Measurements from ENCODE around the gene PPP3CB. TPM values are rescaled to one million over a fixed set of nuclear protein-coding genes. Genes with fewer than 3 reads are reported as not detected.

Gene PPP3CB
- total RNA-seq, 6 donors from 2014 or later = 24.3 to 42.4 (median 32.9) TPM

GRCh38 chr10:73424478-73424877 is 71.3 kb downstream of the PPP3CB start:
- Histone ChIP-seq H3K36me3 (peaks cover 4 to 61% (median 38%) of the 10 kb centered on the region in 4 donors), H3K4me1 (no peaks in the 10 kb centered on the region), H3K4me3 (no peak overlapping the region), H3K9me3 (no peaks in the 10 kb centered on the region), H3K27ac (no peak overlapping the region), H3K27me3 (no peaks in the 10 kb centered on the region)
- DNase-seq (no peak), ATAC-seq (ENCODE audit: low FRiP score in 2 of 2) (no peak)
- TF ChIP-seq POLR2A (IDR thresholded peaks at IDR 0.05) (no peak), CTCF (IDR thresholded peaks at IDR 0.05) (no peak), EP300 (IDR thresholded peaks at IDR 0.05) (no peak), POLR2AphosphoS5 (IDR thresholded peaks at IDR 0.05) (no peak)
- WGBS, 2 donors = 91 to 97% methylated on average over 3 of the region's 3 CpGs

- H3K27ac ChIP-seq = no peak overlapping the region
- TF ChIP-seq POLR2AphosphoS5 (IDR thresholded peaks at IDR 0.05) (no peak), POLR2A (IDR thresholded peaks at IDR 0.05) (no peak), CTCF (IDR thresholded peaks at IDR 0.05) (no peak), EP300 (IDR thresholded peaks at IDR 0.05) (no peak)
- no peaks in the 10 kb centered on the region for H3K27me3 ChIP-seq
- DNase-seq = no peak
- ATAC-seq (ENCODE audit: low FRiP score in 2 of 2) = no peak
- no peaks in the 10 kb centered on the region for H3K4me1 ChIP-seq
- peaks cover 4 to 60% (median 38%) of the 10 kb centered on the region in 4 donors for H3K36me3 ChIP-seq
- H3K9me3 ChIP-seq = no peaks in the 10 kb centered on the region
- no peak overlapping the region for H3K4me3 ChIP-seq
Observed at GRCh38 chr10:73423309-73423708, 72.5 kb downstream of the PPP3CB start.

- no peak for ATAC-seq (ENCODE audit: low FRiP score in 2 of 2)
- WGBS, 2 donors = 95% methylated on average over 3 of the region's 3 CpGs
- no peak for DNase-seq
Observed at GRCh38 chr10:73416571-73416970, 79.3 kb downstream of the PPP3CB start.

GRCh38 chr10:73414230-73414945 is 81.4 kb downstream of the PPP3CB start:
- TF ChIP-seq POLR2A (IDR thresholded peaks at IDR 0.05) = no peak
- TF ChIP-seq EP300 (IDR thresholded peaks at IDR 0.05) = no peak
- peak in 3 of 6 experiments; percentile 3 to 19 (median 8) for TF ChIP-seq CTCF (IDR thresholded peaks at IDR 0.05)
- no peak for TF ChIP-seq POLR2AphosphoS5 (IDR thresholded peaks at IDR 0.05)
- Histone ChIP-seq H3K4me1 (peaks cover 12 to 30% (median 19%) of the 10 kb centered on the region in 4 donors), H3K36me3 (no peaks in the 10 kb centered on the region), H3K27ac (peak overlapping the region; percentile 96 to 97 (median 96)), H3K27me3 (no peaks in the 10 kb centered on the region), H3K9me3 (no peaks in the 10 kb centered on the region), H3K4me3 (peak overlapping the region; percentile 66 to 85 (median 80))
- DNase-seq = no peak
- peak; percentile 32 to 48 for ATAC-seq (ENCODE audit: low FRiP score in 2 of 2)
- WGBS, 2 donors = 8 to 9% methylated on average over 12 to 15 of the region's 17 CpGs

More at GRCh38 chr10:73416571-73416970, 79.3 kb downstream of the PPP3CB start:
- Histone ChIP-seq H3K27ac (no peak overlapping the region), H3K9me3 (no peaks in the 10 kb centered on the region), H3K36me3 (no peaks in the 10 kb centered on the region), H3K27me3 (no peaks in the 10 kb centered on the region), H3K4me3 (no peak overlapping the region), H3K4me1 (peaks cover 12 to 25% (median 16%) of the 10 kb centered on the region in 4 donors)
- no peak for TF ChIP-seq POLR2AphosphoS5 (IDR thresholded peaks at IDR 0.05)
- no peak for TF ChIP-seq CTCF (IDR thresholded peaks at IDR 0.05)
- TF ChIP-seq POLR2A (IDR thresholded peaks at IDR 0.05) = no peak
- no peak for TF ChIP-seq EP300 (IDR thresholded peaks at IDR 0.05)

Measured in upper lobe of left lung (tissue), 6 donors.